ENCODE results near the gene YY2. TPM values are rescaled to one million over a fixed set of nuclear protein-coding genes. Genes with fewer than 3 reads are reported as not detected.

YY2 gene
- total and polyA plus RNA-seq, 2 of the 4 experiments (the other 2 are of a cell fraction), result 0.72 to 2.5 TPM

DNA sequence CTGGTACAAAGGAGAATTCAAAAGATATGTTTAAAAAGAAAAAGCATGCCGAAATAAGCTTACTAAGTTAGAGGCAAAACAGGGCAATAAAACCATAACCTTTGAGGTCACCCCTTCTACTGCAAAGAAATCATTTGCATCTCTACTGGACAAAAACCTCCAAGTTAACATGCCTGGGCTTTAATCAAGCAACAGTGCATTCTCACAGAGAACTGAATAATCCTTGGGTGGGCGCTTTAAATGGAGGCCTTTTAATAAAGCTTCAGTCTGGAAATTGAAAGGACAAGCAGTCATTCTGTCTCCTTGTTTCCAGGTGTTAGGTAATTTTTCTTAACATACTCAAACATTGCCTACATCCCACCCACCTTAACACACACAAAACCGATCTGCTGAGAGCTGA lies 50.2 kb downstream of the YY2 start:
- Histone ChIP-seq H2BK120ac (ENCODE audit: low read depth, low read length) (no peak overlapping the region), H4K8ac (ENCODE audit: low read depth in 2 of 2, low read length in 2 of 2) (no peak overlapping the region), H3K9ac (ENCODE audit: low read depth, low read length) (no peak overlapping the region), H3K4me1 (ENCODE audit: control insufficient read depth, insufficient read depth, low read length) (no peaks in the 10 kb centered on the region), H3K9me1 (ENCODE audit: insufficient read depth, low read length) (no peaks in the 10 kb centered on the region), H3K56ac (ENCODE audit: extremely low read depth, insufficient read depth, low read length) (no peak overlapping the region), H3K79me1 (ENCODE audit: low read depth in 1 of 2, low read length in 2 of 2) (no peaks in the 10 kb centered on the region), H2AK5ac (ENCODE audit: low read depth, low read length) (no peak overlapping the region), H4K5ac (ENCODE audit: low read depth, low read length) (no peak overlapping the region), H4K20me1 (ENCODE audit: insufficient read depth, low read length) (no peaks in the 10 kb centered on the region), H3K4ac (ENCODE audit: low read depth, low read length) (no peak overlapping the region), H2BK15ac (ENCODE audit: low read depth, low read length) (no peak overlapping the region), H3K27me3 (ENCODE audit: control insufficient read depth, insufficient read depth, low read length) (peaks cover 4% of the 10 kb centered on the region; the same call in 1 of the 2 replicates), H3K14ac (replicated peaks; ENCODE audit: low read depth, low read length) (no peak overlapping the region), H2BK5ac (ENCODE audit: low read depth, low read length, poor library complexity, severe bottlenecking) (no peak overlapping the region), H2AFZ (replicated peaks; ENCODE audit: low read length, poor library complexity) (no peak overlapping the region), H3K23ac (ENCODE audit: low read depth, low read length) (no peak overlapping the region), H3K9me3 (ENCODE audit: control insufficient read depth, insufficient read depth, low read length) (no peaks in the 10 kb centered on the region), H3K36me3 (ENCODE audit: control insufficient read depth, insufficient read depth, low read length) (no peaks in the 10 kb centered on the region), H4K91ac (ENCODE audit: insufficient read depth, low read depth, low read length) (no peak overlapping the region), H3K18ac (ENCODE audit: low read depth, low read length) (no peak overlapping the region), H3K4me3 (ENCODE audit: insufficient read depth, low read depth, low read length) (no peak overlapping the region), H2AK9ac (replicated peaks; ENCODE audit: low read depth, low read length, poor library complexity) (no peak overlapping the region), H2BK20ac (ENCODE audit: low read depth, low read length) (no peak overlapping the region), H3K4me2 (ENCODE audit: low read depth, low read length) (no peak overlapping the region), H3K27ac (ENCODE audit: insufficient read depth, low read length) (no peak overlapping the region)
- no peak for ATAC-seq (ENCODE audit: low read depth)
- no peak for DNase-seq
- dilution Hi-C loops (cut with HindIII; ENCODE audit: low sequenced_read_pairs, unreplicated experiment) (no loop called here), in situ Hi-C loops (cut with MboI; ENCODE audit: low sequenced_read_pairs) (no loop called here), intact Hi-C loops (cut with micrococcal nuclease) (no loop called here)
- no TSS peak for BruUV-seq (replicated peaks)
- no CpG with 5 or more reads among the region's 3 CpGs for WGBS, 2 experiments (ENCODE audit: extremely low coverage in 2 of 2, insufficient read length in 1 of 2)
- CTCF ChIA-PET, result interaction anchor here (0.5 kb wide), 1 partner anchor 12 kb away, joined by 3 read pairs; no protein-coding TSS in a partner anchor
- POLR2A ChIA-PET (ENCODE audit: unreplicated experiment), result no interaction called here
- no peak for TF ChIP-seq SMC3 (IDR thresholded peaks at IDR 0.05; ENCODE audit: low read depth, low read length)
- TF ChIP-seq, protein P1, sequence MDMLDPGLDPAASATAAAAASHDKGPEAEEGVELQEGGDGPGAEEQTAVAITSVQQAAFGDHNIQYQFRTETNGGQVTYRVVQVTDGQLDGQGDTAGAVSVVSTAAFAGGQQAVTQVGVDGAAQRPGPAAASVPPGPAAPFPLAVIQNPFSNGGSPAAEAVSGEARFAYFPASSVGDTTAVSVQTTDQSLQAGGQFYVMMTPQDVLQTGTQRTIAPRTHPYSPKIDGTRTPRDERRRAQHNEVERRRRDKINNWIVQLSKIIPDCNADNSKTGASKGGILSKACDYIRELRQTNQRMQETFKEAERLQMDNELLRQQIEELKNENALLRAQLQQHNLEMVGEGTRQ (IDR thresholded peaks at IDR 0.05; ENCODE audit: low read depth, low read length), result no peak
- no peak for TF ChIP-seq CHD1 (IDR thresholded peaks at IDR 0.05; ENCODE audit: low read depth, low read length)
- no peak for TF ChIP-seq MAFK (IDR thresholded peaks at IDR 0.05; ENCODE audit: low read depth, low read length)
- TF ChIP-seq, protein P2, sequence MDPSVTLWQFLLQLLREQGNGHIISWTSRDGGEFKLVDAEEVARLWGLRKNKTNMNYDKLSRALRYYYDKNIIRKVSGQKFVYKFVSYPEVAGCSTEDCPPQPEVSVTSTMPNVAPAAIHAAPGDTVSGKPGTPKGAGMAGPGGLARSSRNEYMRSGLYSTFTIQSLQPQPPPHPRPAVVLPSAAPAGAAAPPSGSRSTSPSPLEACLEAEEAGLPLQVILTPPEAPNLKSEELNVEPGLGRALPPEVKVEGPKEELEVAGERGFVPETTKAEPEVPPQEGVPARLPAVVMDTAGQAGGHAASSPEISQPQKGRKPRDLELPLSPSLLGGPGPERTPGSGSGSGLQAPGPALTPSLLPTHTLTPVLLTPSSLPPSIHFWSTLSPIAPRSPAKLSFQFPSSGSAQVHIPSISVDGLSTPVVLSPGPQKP (IDR thresholded peaks at IDR 0.05; ENCODE audit: borderline replicate concordance, low read depth, low read length), result no peak
- TF ChIP-seq RAD21 (IDR thresholded peaks at IDR 0.05; ENCODE audit: low read length), result no peak
- TF ChIP-seq CEBPB (IDR thresholded peaks at IDR 0.05; ENCODE audit: low read depth, low read length), result no peak
- TF ChIP-seq NFE2L2 (IDR thresholded peaks at IDR 0.05; ENCODE audit: low read depth, low read length), result no peak
- no peak for TF ChIP-seq MXI1 (IDR thresholded peaks at IDR 0.05; ENCODE audit: borderline replicate concordance, low read depth, low read length)
- no peak for TF ChIP-seq BHLHE40 (IDR thresholded peaks at IDR 0.05; ENCODE audit: low read depth, low read length)
